Transverse colon (tissue), 4 donors: ENCODE measurements around the gene BMP2K. TPM values are rescaled to one million over a fixed set of nuclear protein-coding genes. Genes with fewer than 3 reads are reported as not detected.
A peak's percentile ranks its signal among the peaks of the same experiment; 100 is the strongest.

Experiments used
- DNase-seq: peaks from one replicate; pipeline ENCODE4 v3.0.0-alpha.2; 2019
- H3K27ac ChIP-seq, 4 donors: fragments of 200-600 bp; sonication (generic); 2 replicates each; pipeline ENCODE4 v1.5.1; 2016 to 2018; ENCODE audit warnings: inconsistent platforms in 4 of 4
- H3K27me3 ChIP-seq: fragments of 200-600 bp; sonication (generic); 2 replicates; pipeline ENCODE4 v1.5.1; 2017; ENCODE audit warnings: inconsistent platforms
- H3K36me3 ChIP-seq, 4 donors: fragments of 200-600 bp; sonication (generic); 2 replicates each; pipeline ENCODE4 v1.5.1; 2017 to 2019; ENCODE audit warnings: inconsistent platforms in 4 of 4
- H3K4me1 ChIP-seq, 4 donors: fragments of 200-600 bp; sonication (generic); 2 replicates each; pipeline ENCODE4 v1.5.1; 2017 to 2020; ENCODE audit warnings: inconsistent platforms in 4 of 4
- H3K4me3 ChIP-seq, 4 donors: fragments of 200-600 bp; sonication (generic); 1 replicate in 1 of 4; 2 replicates in 3 of 4; pipeline versions ENCODE4 v1.5.1 to v1.6.1; 2017 to 2019; ENCODE audit warnings: inconsistent platforms in 4 of 4
- H3K9me3 ChIP-seq, 2 donors: fragments of 200-600 bp; sonication (generic); 2 replicates each; pipeline ENCODE4 v1.5.1; 2017 to 2019; ENCODE audit warnings: inconsistent platforms in 2 of 2
- EP300 ChIP-seq: sonication (generic); formaldehyde crosslinking; IDR thresholded peaks from one replicate; pipeline ENCODE4 v1.6.1; 2017; ENCODE audit warnings: antibody characterized with exemption, low read depth
- POLR2A ChIP-seq: fragments of 450-650 bp; IDR thresholded peaks from one replicate; pipeline ENCODE4 v1.6.1; 2016; ENCODE audit warnings: antibody characterized with exemption, mild to moderate bottlenecking, moderate library complexity
- POLR2AphosphoS5 ChIP-seq, 3 donors: sonication (generic); formaldehyde crosslinking; IDR thresholded peaks; one replicate each; pipeline ENCODE4 v1.6.1; 2016; ENCODE audit warnings: antibody characterized with exemption in 3 of 3
- WGBS, 2 donors: methylation state at CpG; one replicate each; pipeline ENCODE4 v1.1.5; 2018; ENCODE audit warnings: low coverage in 1 of 2; 5-methylcytosine and 5-hydroxymethylcytosine counted together
- in situ Hi-C, 4 donors: fragments of 200-750 bp; cut with MboI; loops; one replicate each; pipeline versions ENCODE4 v1.15.0 to v1.15.1; 2017; ENCODE audit warnings: low sequenced_read_pairs in 3 of 4, low pct_ligation_motif_present in 1 of 4, low pct_unique_long_range_greater_than_20kb in 1 of 4
- intact Hi-C: fragments of 100-400 bp; cut with DNase I; formaldehyde crosslinking; loops from one replicate; pipeline ENCODE4 v1.15.1; 2023; ENCODE audit warnings: low total_unique reads
- total RNA-seq, 4 donors: library from RNA; depleted of rRNA; stranded (reverse); fragments of >200 nt; gene quantifications; one replicate each; pipeline ENCODE4 v1.1.0, GENCODE V29; 2016
- TF ChIP-seq, protein P1 (sequence below), 5 experiments: fragments of 200-600 bp in 3 of 5; fragments of 450-650 bp in 2 of 5; sonication (generic) in 3 of 5; IDR thresholded peaks; 1 replicate in 2 of 5; 2 replicates in 3 of 5; pipeline ENCODE4 v1.5.1; 2016 to 2017; ENCODE audit warnings: antibody characterized with exemption in 5 of 5, inconsistent platforms in 3 of 5, mild to moderate bottlenecking in 2 of 5, moderate library complexity in 1 of 5

The BMP2K gene
- total RNA-seq, 4 donors from 2014 or later: 12.3 to 147 (median 71.2) TPM

DNA sequence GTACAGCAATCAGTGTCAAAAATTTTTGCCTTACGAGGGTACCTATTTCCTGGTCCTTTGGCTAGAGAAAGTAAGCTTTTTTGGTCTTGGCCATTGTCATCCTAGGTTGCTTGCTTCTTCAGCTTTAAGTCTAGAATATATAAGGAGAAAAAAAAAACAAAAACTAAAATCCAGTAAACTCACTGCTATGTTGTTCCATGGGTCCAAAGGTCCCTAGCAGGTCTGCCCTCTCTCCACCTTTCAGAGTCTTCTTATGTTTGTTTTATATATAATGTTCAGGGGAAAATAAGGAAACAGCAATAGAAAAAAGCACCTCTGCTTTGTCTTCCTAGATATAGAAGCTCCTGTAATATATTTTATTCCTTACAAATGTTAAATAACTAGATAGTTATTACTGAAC, 18.1 kb upstream of the BMP2K start:
- DNase-seq: no peak

DNA sequence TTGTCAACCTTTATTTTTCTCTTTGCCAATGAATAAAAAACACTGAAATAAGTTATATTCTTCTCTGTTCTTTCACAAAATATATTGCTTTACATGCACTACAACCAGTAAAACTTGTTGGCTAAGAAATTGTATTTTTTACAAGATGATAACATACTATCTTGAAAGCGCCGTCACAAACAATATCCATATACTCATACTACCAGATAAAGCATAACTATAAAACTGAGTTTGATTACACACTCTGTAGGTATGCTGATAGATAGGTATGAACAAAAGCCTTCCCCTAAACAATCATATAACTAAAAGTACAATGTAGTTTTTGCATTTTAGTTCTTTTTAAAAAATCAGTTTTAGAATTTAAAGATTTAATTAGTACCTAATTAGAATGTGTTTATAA, 13.6 kb upstream of the BMP2K start:
- no peak for DNase-seq
- Histone ChIP-seq H3K4me3 (no peak overlapping the region), H3K4me1 (peaks cover 0 to 35% (median 5%) of the 10 kb centered on the region in 4 donors), H3K9me3 (no peaks in the 10 kb centered on the region), H3K36me3 (no peaks in the 10 kb centered on the region), H3K27me3 (no peaks in the 10 kb centered on the region), H3K27ac (no peak overlapping the region)
- in situ Hi-C loops: no loop called here
- WGBS, 2 donors: 48 to 70% methylated on average over 2 of the region's 2 CpGs
- intact Hi-C loops: no loop called here
- TF ChIP-seq, protein P1, sequence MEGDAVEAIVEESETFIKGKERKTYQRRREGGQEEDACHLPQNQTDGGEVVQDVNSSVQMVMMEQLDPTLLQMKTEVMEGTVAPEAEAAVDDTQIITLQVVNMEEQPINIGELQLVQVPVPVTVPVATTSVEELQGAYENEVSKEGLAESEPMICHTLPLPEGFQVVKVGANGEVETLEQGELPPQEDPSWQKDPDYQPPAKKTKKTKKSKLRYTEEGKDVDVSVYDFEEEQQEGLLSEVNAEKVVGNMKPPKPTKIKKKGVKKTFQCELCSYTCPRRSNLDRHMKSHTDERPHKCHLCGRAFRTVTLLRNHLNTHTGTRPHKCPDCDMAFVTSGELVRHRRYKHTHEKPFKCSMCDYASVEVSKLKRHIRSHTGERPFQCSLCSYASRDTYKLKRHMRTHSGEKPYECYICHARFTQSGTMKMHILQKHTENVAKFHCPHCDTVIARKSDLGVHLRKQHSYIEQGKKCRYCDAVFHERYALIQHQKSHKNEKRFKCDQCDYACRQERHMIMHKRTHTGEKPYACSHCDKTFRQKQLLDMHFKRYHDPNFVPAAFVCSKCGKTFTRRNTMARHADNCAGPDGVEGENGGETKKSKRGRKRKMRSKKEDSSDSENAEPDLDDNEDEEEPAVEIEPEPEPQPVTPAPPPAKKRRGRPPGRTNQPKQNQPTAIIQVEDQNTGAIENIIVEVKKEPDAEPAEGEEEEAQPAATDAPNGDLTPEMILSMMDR (IDR thresholded peaks at IDR 0.05): no peak
- TF ChIP-seq POLR2AphosphoS5 (IDR thresholded peaks at IDR 0.05): peak in 1 of 3 donors; percentile 31

More for the DNA sequence above, 18.1 kb upstream of the BMP2K start:
- H3K4me1 ChIP-seq: peaks cover 0 to 19% (median 0%) of the 10 kb centered on the region in 4 donors
- TF ChIP-seq POLR2AphosphoS5 (IDR thresholded peaks at IDR 0.05): no peak
- TF ChIP-seq EP300: no peak
- TF ChIP-seq, protein P1 (IDR thresholded peaks at IDR 0.05): no peak
- TF ChIP-seq POLR2A: no peak
- H3K36me3 ChIP-seq: no peaks in the 10 kb centered on the region
- intact Hi-C loops (no loop called here), in situ Hi-C loops (no loop called here)
- no peaks in the 10 kb centered on the region for H3K9me3 ChIP-seq
- H3K27ac ChIP-seq: peak overlapping the region in 1 of 4 donors; percentile 6
- 86 to 87% methylated on average over 1 of the region's 1 CpG for WGBS, 2 donors
- no peak overlapping the region for H3K4me3 ChIP-seq
- no peaks in the 10 kb centered on the region for H3K27me3 ChIP-seq

DNA sequence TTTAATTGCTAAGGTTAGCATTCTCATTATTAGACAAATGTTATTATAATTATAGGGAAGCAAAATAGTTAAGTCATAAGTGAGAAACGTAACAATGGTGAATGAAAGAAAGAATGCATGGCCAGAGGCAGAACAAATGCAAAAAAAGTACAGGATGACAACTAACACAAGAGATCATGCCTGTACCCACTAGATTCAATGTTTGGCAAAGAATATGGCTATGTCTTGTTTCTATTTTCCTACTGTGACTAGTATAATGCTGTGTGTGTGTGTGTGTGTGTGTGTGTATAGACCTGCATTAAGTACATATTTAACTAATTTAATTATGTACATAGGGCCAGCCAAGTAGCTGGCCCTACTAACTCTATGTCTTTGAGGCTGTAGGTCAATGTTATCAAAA, 12.9 kb upstream of the BMP2K start:
- TF ChIP-seq, protein P1 (IDR thresholded peaks at IDR 0.05): no peak
- TF ChIP-seq EP300 (no peak), POLR2AphosphoS5 (IDR thresholded peaks at IDR 0.05) (no peak), POLR2A (no peak)
- in situ Hi-C loops: no loop called here
- DNase-seq: no peak

DNA sequence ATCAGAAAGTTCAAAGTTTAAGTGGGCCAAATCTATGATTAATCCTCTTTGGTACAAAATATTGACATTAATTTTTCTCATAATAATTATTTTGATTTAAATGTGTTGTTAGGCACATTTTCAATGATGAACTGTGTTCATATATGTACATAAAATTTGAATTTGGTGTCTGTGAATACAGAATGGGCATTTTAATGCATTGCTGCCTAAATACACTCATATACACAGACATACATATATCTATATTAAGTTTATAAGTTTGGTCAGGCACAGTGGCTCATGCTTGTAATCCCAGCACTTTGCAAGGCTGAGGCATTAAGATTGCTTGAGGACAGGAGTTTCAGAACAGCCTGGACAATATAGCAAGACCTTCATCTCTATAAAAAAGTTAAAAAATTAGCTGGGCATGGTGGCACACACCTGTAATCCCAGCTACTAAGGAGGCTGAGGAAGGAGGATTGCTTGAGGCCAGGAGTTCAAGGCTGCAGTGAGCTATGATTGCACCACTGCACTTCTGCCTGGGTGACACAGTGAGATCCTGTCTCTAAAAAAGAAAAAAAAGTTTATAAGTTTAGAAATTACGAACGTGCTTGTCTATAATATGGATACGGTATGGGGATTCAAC, 12.3 kb upstream of the BMP2K start:
- Histone ChIP-seq H3K4me3 (no peak overlapping the region), H3K9me3 (no peaks in the 10 kb centered on the region), H3K27me3 (no peaks in the 10 kb centered on the region), H3K4me1 (peaks cover 0 to 39% (median 7%) of the 10 kb centered on the region in 4 donors), H3K27ac (no peak overlapping the region), H3K36me3 (no peaks in the 10 kb centered on the region)
- WGBS, 2 donors: 87 to 90% methylated on average over 3 of the region's 3 CpGs
- in situ Hi-C loops (no loop called here), intact Hi-C loops (no loop called here)
- TF ChIP-seq EP300: no peak
- TF ChIP-seq POLR2AphosphoS5 (IDR thresholded peaks at IDR 0.05): no peak
- no peak for TF ChIP-seq POLR2A
- TF ChIP-seq, protein P1 (IDR thresholded peaks at IDR 0.05): no peak
- DNase-seq: no peak

More for the DNA sequence above, 12.9 kb upstream of the BMP2K start:
- intact Hi-C loops: no loop called here
- H3K9me3 ChIP-seq: no peaks in the 10 kb centered on the region
- no peaks in the 10 kb centered on the region for H3K27me3 ChIP-seq
- H3K4me1 ChIP-seq: peaks cover 0 to 36% (median 6%) of the 10 kb centered on the region in 4 donors
- H3K36me3 ChIP-seq: no peaks in the 10 kb centered on the region
- H3K27ac ChIP-seq: no peak overlapping the region
- WGBS, 2 donors: 73 to 75% methylated on average over 1 of the region's 1 CpG
- no peak overlapping the region for H3K4me3 ChIP-seq
